Measurements from ENCODE around the gene ARMC9. TPM values are rescaled to one million over a fixed set of nuclear protein-coding genes. Genes with fewer than 3 reads are reported as not detected.

The ARMC9 gene
- total RNA-seq, 1 experiment from 2014 or later: 19.9 TPM

- no peaks in the 10 kb centered on the region for H3K27me3 ChIP-seq
- no peak overlapping the region for H3K27ac ChIP-seq
- H3K4me1 ChIP-seq: peaks cover 24% of the 10 kb centered on the region
- H3K36me3 ChIP-seq: no peaks in the 10 kb centered on the region
- H3K9me3 ChIP-seq (replicated peaks): no peaks in the 10 kb centered on the region
- no peak overlapping the region for H3K4me3 ChIP-seq
- DNase-seq: no peak
Observed at GRCh38 chr2:231361701-231362554, 163.5 kb downstream of the ARMC9 start.

GRCh38 chr2:231362555-231363184, 164.2 kb downstream of the ARMC9 start:
- Histone ChIP-seq H3K9me3 (replicated peaks) (no peaks in the 10 kb centered on the region), H3K4me3 (no peak overlapping the region), H3K4me1 (peaks cover 24% of the 10 kb centered on the region), H3K27me3 (no peaks in the 10 kb centered on the region), H3K27ac (no peak overlapping the region), H3K36me3 (no peaks in the 10 kb centered on the region)
- DNase-seq: no peak

GRCh38 chr2:231364061-231364460, 165.6 kb downstream of the ARMC9 start:
- no peak overlapping the region for H3K4me3 ChIP-seq
- H3K4me1 ChIP-seq: peaks cover 24% of the 10 kb centered on the region
- no peak for DNase-seq
- no peak overlapping the region; the same call in 1 of the 2 replicates for H3K27ac ChIP-seq
- no peaks in the 10 kb centered on the region for H3K36me3 ChIP-seq
- no peaks in the 10 kb centered on the region for H3K27me3 ChIP-seq
- no peaks in the 10 kb centered on the region for H3K9me3 ChIP-seq (replicated peaks)

GRCh38 chr2:231364961-231365810, 166.8 kb downstream of the ARMC9 start:
- no peaks in the 10 kb centered on the region for H3K36me3 ChIP-seq
- peak; percentile 91 to 94 for DNase-seq
- peak overlapping the region; percentile 53 for H3K4me3 ChIP-seq
- H3K4me1 ChIP-seq: peaks cover 23% of the 10 kb centered on the region
- no peaks in the 10 kb centered on the region for H3K9me3 ChIP-seq (replicated peaks)
- no peaks in the 10 kb centered on the region for H3K27me3 ChIP-seq
- H3K27ac ChIP-seq: peak overlapping the region; percentile 96

GRCh38 chr2:231367178-231367577, 168.7 kb downstream of the ARMC9 start:
- Histone ChIP-seq H3K36me3 (no peaks in the 10 kb centered on the region), H3K27me3 (no peaks in the 10 kb centered on the region), H3K4me1 (peaks cover 39% of the 10 kb centered on the region), H3K4me3 (no peak overlapping the region), H3K9me3 (replicated peaks) (no peaks in the 10 kb centered on the region), H3K27ac (no peak overlapping the region)
- no peak for DNase-seq

GRCh38 chr2:231369580-231370428, 171.4 kb downstream of the ARMC9 start:
- Histone ChIP-seq H3K4me1 (peaks cover 35% of the 10 kb centered on the region), H3K4me3 (no peak overlapping the region), H3K36me3 (no peaks in the 10 kb centered on the region), H3K9me3 (replicated peaks) (no peaks in the 10 kb centered on the region), H3K27ac (no peak overlapping the region; the same call in 1 of the 2 replicates), H3K27me3 (no peaks in the 10 kb centered on the region)
- peak in 1 of 2 experiments; percentile 39 for DNase-seq

- H3K4me3 ChIP-seq: no peak overlapping the region
- no peak for DNase-seq
- H3K9me3 ChIP-seq (replicated peaks): no peaks in the 10 kb centered on the region
Observed at GRCh38 chr2:231370429-231370748, 172.0 kb downstream of the ARMC9 start.

GRCh38 chr2:231370749-231371429, 172.5 kb downstream of the ARMC9 start:
- Histone ChIP-seq H3K27ac (peak overlapping the region; percentile 78), H3K4me3 (peak overlapping the region; percentile 20), H3K4me1 (peaks cover 38% of the 10 kb centered on the region), H3K27me3 (no peaks in the 10 kb centered on the region), H3K36me3 (no peaks in the 10 kb centered on the region), H3K9me3 (replicated peaks) (no peaks in the 10 kb centered on the region)
- DNase-seq: peak in 1 of 2 experiments; percentile 66

More at GRCh38 chr2:231370429-231370748, 172.0 kb downstream of the ARMC9 start:
- H3K27me3 ChIP-seq: no peaks in the 10 kb centered on the region
- H3K27ac ChIP-seq: peak overlapping the region; percentile 78; the same call in 1 of the 2 replicates
- H3K4me1 ChIP-seq: peaks cover 35% of the 10 kb centered on the region
- no peaks in the 10 kb centered on the region for H3K36me3 ChIP-seq

GRCh38 chr2:231371430-231372054, 173.1 kb downstream of the ARMC9 start:
- H3K4me1 ChIP-seq: peaks cover 35% of the 10 kb centered on the region
- H3K27ac ChIP-seq: peak overlapping the region; percentile 78
- no peaks in the 10 kb centered on the region for H3K36me3 ChIP-seq
- H3K27me3 ChIP-seq: no peaks in the 10 kb centered on the region
- peak overlapping the region; percentile 20 for H3K4me3 ChIP-seq
- DNase-seq: peak; percentile 83 to 86
- H3K9me3 ChIP-seq (replicated peaks): no peaks in the 10 kb centered on the region

- H3K9me3 ChIP-seq (replicated peaks): no peaks in the 10 kb centered on the region
- H3K4me3 ChIP-seq: no peak overlapping the region
- H3K36me3 ChIP-seq: no peaks in the 10 kb centered on the region
- no peak for DNase-seq
- H3K27ac ChIP-seq: no peak overlapping the region
- H3K27me3 ChIP-seq: no peaks in the 10 kb centered on the region
- peaks cover 40% of the 10 kb centered on the region for H3K4me1 ChIP-seq
Observed at GRCh38 chr2:231372326-231372725, 173.9 kb downstream of the ARMC9 start.

- H3K9me3 ChIP-seq (replicated peaks): no peaks in the 10 kb centered on the region
- DNase-seq: no peak
- H3K4me3 ChIP-seq: no peak overlapping the region
- H3K27ac ChIP-seq: no peak overlapping the region
- H3K27me3 ChIP-seq: no peaks in the 10 kb centered on the region
- H3K4me1 ChIP-seq: peaks cover 40% of the 10 kb centered on the region
- H3K36me3 ChIP-seq: no peaks in the 10 kb centered on the region
Observed at GRCh38 chr2:231373184-231373583, 174.8 kb downstream of the ARMC9 start.

GRCh38 chr2:231373786-231374349, 175.4 kb downstream of the ARMC9 start:
- H3K4me1 ChIP-seq: peaks cover 46% of the 10 kb centered on the region
- H3K27ac ChIP-seq: no peak overlapping the region
- H3K27me3 ChIP-seq: no peaks in the 10 kb centered on the region
- H3K36me3 ChIP-seq: no peaks in the 10 kb centered on the region
- no peaks in the 10 kb centered on the region for H3K9me3 ChIP-seq (replicated peaks)
- DNase-seq: no peak
- no peak overlapping the region for H3K4me3 ChIP-seq

GRCh38 chr2:231374771-231375170, 176.3 kb downstream of the ARMC9 start:
- H3K9me3 ChIP-seq (replicated peaks): no peaks in the 10 kb centered on the region
- H3K4me3 ChIP-seq: no peak overlapping the region
- H3K27ac ChIP-seq: no peak overlapping the region
- H3K4me1 ChIP-seq: peaks cover 50% of the 10 kb centered on the region
- H3K36me3 ChIP-seq: no peaks in the 10 kb centered on the region
- H3K27me3 ChIP-seq: no peaks in the 10 kb centered on the region
- no peak for DNase-seq

Measured in SJCRH30 (cell line).